HL-60 (cell line): ENCODE data around the gene SEC24D.

Source experiments
- POLR2AphosphoS5 ChIP-seq: IDR thresholded peaks from 2 replicates; pipeline ENCODE4 v1.6.1; 2012; ENCODE audit warnings: low read depth
- TF ChIP-seq, protein P1 (sequence below): IDR thresholded peaks from 2 replicates; pipeline ENCODE4 v1.6.1; 2012; ENCODE audit warnings: low read depth; ENCODE audit not compliant: insufficient replicate concordance

DNA sequence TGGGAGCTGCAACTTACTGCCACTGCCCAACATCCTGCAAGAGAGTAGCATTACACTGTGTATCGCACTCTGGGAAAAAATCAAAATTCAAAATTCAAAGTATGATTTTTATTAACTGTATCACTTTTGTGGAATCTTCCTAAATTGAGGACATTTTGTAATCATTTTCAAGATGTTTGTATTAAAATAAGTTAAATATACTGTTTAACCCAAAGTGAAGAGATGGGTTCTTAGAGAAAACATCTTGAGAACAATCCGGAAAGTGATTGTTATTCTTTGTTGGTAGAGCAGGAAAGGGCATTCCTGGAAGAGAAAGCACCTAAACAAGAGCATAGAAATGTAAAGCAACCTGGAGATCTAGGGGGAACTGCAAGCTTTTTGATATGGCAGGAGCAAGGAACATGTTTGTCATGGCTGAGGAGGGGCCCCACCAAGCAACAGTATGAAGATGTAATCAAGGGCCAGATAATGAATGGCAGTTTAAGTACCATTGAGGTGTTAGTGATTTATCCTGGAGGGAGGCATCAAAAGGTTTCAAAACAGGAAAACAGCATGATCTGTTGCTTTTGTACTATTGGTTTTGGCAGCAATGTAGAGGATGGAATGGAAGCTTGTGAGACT lies 14.1 kb upstream of the SEC24D start:
- TF ChIP-seq, protein P1, sequence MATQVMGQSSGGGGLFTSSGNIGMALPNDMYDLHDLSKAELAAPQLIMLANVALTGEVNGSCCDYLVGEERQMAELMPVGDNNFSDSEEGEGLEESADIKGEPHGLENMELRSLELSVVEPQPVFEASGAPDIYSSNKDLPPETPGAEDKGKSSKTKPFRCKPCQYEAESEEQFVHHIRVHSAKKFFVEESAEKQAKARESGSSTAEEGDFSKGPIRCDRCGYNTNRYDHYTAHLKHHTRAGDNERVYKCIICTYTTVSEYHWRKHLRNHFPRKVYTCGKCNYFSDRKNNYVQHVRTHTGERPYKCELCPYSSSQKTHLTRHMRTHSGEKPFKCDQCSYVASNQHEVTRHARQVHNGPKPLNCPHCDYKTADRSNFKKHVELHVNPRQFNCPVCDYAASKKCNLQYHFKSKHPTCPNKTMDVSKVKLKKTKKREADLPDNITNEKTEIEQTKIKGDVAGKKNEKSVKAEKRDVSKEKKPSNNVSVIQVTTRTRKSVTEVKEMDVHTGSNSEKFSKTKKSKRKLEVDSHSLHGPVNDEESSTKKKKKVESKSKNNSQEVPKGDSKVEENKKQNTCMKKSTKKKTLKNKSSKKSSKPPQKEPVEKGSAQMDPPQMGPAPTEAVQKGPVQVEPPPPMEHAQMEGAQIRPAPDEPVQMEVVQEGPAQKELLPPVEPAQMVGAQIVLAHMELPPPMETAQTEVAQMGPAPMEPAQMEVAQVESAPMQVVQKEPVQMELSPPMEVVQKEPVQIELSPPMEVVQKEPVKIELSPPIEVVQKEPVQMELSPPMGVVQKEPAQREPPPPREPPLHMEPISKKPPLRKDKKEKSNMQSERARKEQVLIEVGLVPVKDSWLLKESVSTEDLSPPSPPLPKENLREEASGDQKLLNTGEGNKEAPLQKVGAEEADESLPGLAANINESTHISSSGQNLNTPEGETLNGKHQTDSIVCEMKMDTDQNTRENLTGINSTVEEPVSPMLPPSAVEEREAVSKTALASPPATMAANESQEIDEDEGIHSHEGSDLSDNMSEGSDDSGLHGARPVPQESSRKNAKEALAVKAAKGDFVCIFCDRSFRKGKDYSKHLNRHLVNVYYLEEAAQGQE: no peak
- TF ChIP-seq POLR2AphosphoS5: no peak
